MM.1S (cell line): ENCODE results near the gene XPOT.

Experiments used
- DNase-seq: peaks from one replicate; pipeline ENCODE4 v3.0.0-alpha.2; 2015
- H2AFZ ChIP-seq: fragments of 300-600 bp; sonication (generic); 2 replicates; pipeline ENCODE4 v1.6.0; 2016; ENCODE audit warnings: antibody characterized with exemption, low read length
- H3F3A ChIP-seq: fragments of 300-600 bp; sonication (generic); 2 replicates; pipeline ENCODE4 v1.6.1; 2016; ENCODE audit warnings: mild to moderate bottlenecking, antibody characterized with exemption, low read length, moderate library complexity, mixed read lengths; ENCODE audit not compliant: insufficient read depth
- H3K27ac ChIP-seq: fragments of 300-600 bp; sonication (generic); 2 replicates; pipeline ENCODE4 v1.5.1; 2016; ENCODE audit warnings: mild to moderate bottlenecking, low read length
- H3K27me3 ChIP-seq: fragments of 300-600 bp; sonication (generic); replicated peaks from 2 replicates; pipeline ENCODE4 v1.6.0; 2016; ENCODE audit warnings: low read length; ENCODE audit not compliant: insufficient read depth
- H3K36me3 ChIP-seq: fragments of 300-600 bp; sonication (generic); replicated peaks from 2 replicates; pipeline ENCODE4 v1.6.1; 2016; ENCODE audit warnings: mild to moderate bottlenecking, low read length, mixed read lengths; ENCODE audit not compliant: insufficient read depth
- H3K4me1 ChIP-seq: fragments of 300-600 bp; sonication (generic); 2 replicates; pipeline ENCODE4 v1.6.1; 2016; ENCODE audit warnings: low read length, mixed read lengths
- H3K4me2 ChIP-seq: fragments of 300-600 bp; sonication (generic); 2 replicates; pipeline ENCODE4 v1.6.0; 2016; ENCODE audit warnings: low read depth, low read length
- H3K4me3 ChIP-seq: fragments of 300-600 bp; sonication (generic); 2 replicates; pipeline ENCODE4 v1.5.1; 2016; ENCODE audit warnings: low read length, mixed read lengths
- H3K79me2 ChIP-seq: fragments of 300-600 bp; sonication (generic); 2 replicates; pipeline ENCODE4 v1.6.1; 2016; ENCODE audit warnings: mixed run types, low read length, mixed read lengths
- H3K9ac ChIP-seq: fragments of 300-600 bp; sonication (generic); 2 replicates; pipeline ENCODE4 v1.6.1; 2016; ENCODE audit warnings: low read length, mixed read lengths
- H3K9me2 ChIP-seq: fragments of 300-600 bp; sonication (generic); replicated peaks from 2 replicates; pipeline ENCODE4 v1.6.1; 2016; ENCODE audit warnings: mild to moderate bottlenecking, low read length, mixed read lengths; ENCODE audit not compliant: insufficient read depth
- H3K9me3 ChIP-seq: fragments of 300-600 bp; sonication (generic); replicated peaks from 2 replicates; pipeline ENCODE4 v1.6.1; 2016; ENCODE audit warnings: mild to moderate bottlenecking, low read length, mixed read lengths; ENCODE audit not compliant: insufficient read depth
- H4K20me1 ChIP-seq: fragments of 300-600 bp; sonication (generic); 2 replicates; pipeline ENCODE4 v1.6.1; 2016; ENCODE audit warnings: mild to moderate bottlenecking, low read length, moderate library complexity, mixed read lengths; ENCODE audit not compliant: insufficient read depth
- EZH2 ChIP-seq: fragments of 300-600 bp; sonication (generic); optimal IDR thresholded peaks from 2 replicates; pipeline ENCODE3; 2017; ENCODE audit warnings: low read depth, mild to moderate bottlenecking, antibody characterized with exemption, low read length, mixed read lengths
- EZH2phosphoT487 ChIP-seq: fragments of 300-600 bp; sonication (generic); IDR thresholded peaks from 2 replicates; pipeline ENCODE4 v1.6.1; 2018; ENCODE audit warnings: antibody characterized with exemption, low read length
- TF ChIP-seq, protein P1 (sequence below): fragments of 300-600 bp; sonication (generic); IDR thresholded peaks from 2 replicates; pipeline ENCODE4 v1.5.1; 2016; ENCODE audit warnings: antibody characterized with exemption, low read length, mixed read lengths

Gene XPOT

DNA sequence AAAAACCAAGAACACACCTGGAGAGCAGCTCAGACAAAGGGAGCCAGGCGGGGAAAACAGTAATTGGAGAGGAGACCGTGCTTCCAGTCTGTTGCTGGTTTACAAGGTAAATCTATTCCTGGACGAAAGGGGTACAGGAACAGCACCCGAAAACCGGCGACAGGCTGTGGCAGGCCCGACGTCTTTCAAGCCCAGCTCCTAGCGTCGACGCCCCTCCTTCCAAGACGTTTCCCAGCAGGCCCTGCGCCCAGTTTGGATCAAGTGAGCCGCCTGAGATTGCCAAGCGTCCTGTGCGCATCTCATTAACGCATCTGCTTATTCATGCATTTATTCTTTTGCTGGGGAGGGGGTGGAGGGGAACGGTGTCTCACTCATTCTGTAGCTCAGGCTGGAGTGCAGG lies 15.0 kb upstream of the XPOT start:
- no peak overlapping the region for H3K27ac ChIP-seq
- no peak overlapping the region for H3K9ac ChIP-seq
- H4K20me1 ChIP-seq: no peaks in the 10 kb centered on the region
- DNase-seq: no peak
- no peaks in the 10 kb centered on the region for H3K9me3 ChIP-seq
- TF ChIP-seq, protein P1, sequence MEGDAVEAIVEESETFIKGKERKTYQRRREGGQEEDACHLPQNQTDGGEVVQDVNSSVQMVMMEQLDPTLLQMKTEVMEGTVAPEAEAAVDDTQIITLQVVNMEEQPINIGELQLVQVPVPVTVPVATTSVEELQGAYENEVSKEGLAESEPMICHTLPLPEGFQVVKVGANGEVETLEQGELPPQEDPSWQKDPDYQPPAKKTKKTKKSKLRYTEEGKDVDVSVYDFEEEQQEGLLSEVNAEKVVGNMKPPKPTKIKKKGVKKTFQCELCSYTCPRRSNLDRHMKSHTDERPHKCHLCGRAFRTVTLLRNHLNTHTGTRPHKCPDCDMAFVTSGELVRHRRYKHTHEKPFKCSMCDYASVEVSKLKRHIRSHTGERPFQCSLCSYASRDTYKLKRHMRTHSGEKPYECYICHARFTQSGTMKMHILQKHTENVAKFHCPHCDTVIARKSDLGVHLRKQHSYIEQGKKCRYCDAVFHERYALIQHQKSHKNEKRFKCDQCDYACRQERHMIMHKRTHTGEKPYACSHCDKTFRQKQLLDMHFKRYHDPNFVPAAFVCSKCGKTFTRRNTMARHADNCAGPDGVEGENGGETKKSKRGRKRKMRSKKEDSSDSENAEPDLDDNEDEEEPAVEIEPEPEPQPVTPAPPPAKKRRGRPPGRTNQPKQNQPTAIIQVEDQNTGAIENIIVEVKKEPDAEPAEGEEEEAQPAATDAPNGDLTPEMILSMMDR: no peak
- no peak for TF ChIP-seq EZH2phosphoT487
- TF ChIP-seq EZH2: no peak
- no peak overlapping the region for H2AFZ ChIP-seq
- H3K4me1 ChIP-seq: no peaks in the 10 kb centered on the region
- H3K4me2 ChIP-seq: no peak overlapping the region
- no peaks in the 10 kb centered on the region for H3F3A ChIP-seq
- H3K79me2 ChIP-seq: no peaks in the 10 kb centered on the region
- H3K36me3 ChIP-seq: no peaks in the 10 kb centered on the region
- no peaks in the 10 kb centered on the region for H3K9me2 ChIP-seq
- H3K27me3 ChIP-seq: no peaks in the 10 kb centered on the region
- H3K4me3 ChIP-seq: no peak overlapping the region

DNA sequence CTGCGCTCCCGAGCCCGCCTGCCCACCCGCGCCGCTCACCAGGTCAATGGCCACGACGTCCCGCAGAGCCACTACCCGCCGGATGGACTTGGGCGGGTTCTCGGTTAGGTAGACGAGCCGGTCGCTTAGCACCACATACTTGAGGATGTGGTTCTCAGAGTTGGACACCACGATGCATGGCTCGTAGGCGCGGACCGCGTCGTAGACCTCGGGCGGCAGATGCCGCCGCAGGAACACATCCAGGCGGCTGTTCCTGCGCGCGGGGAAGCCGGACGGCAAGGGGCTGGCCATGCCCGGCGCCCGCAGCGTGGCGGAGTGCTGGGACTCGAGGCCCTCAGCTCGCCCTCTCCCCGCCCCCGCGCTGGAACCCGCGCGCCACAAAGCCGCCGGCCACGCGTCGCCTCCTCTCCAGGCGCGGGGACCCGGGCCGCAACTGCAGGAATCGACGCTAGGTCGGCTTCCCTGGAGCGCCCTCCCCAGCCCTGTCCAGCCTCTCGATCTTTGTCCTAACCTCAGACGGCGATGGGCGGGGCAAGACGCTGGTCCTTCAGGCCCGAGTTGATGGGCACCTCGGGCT lies 13.8 kb upstream of the XPOT start, which contains the start of gene C12orf56:
Gene C12orf56 (minus strand): TSS at position 484 of the 577 bp plus-strand sequence. CDS start 193 bp downstream, at position 291.
- no peaks in the 10 kb centered on the region for H3F3A ChIP-seq
- DNase-seq: no peak
- H3K4me2 ChIP-seq: no peak within 1 kb of the TSS
- TF ChIP-seq EZH2 (no peak), EZH2phosphoT487 (no peak)
- TF ChIP-seq, protein P1: no peak
- no peak within 1 kb of the TSS for H3K27ac ChIP-seq
- no peak within 1 kb of the TSS for H3K9ac ChIP-seq
- no peaks in the 10 kb centered on the region for H3K4me1 ChIP-seq
- H3K4me3 ChIP-seq: no peak within 1 kb of the TSS
- no peaks in the 10 kb centered on the region for H3K27me3 ChIP-seq
- H4K20me1 ChIP-seq: no peaks in the 10 kb centered on the region
- H3K36me3 ChIP-seq: no peaks in the 10 kb centered on the region
- H3K79me2 ChIP-seq: no peaks in the 10 kb centered on the region
- no peaks in the 10 kb centered on the region for H3K9me2 ChIP-seq
- H3K9me3 ChIP-seq: no peaks in the 10 kb centered on the region
- H2AFZ ChIP-seq: no peak within 1 kb of the TSS

DNA sequence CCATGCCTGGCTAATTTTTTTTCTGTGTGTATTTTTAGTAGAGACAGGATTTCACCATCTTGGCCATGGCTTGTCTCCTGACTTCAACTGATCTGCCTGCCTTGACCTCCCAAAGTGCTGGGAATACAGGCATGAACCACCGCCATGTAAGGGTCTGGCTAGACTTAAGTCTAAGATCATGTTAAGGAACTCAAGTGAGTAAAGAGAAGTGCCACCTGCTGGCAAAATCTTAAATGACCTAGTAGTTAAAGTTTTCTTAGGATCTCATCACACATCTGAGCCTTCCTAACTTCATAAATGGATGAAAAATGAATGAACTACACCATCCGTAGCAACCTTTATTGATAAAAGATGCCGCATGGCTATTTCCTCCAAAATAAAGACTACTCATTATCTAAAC lies 12.0 kb upstream of the XPOT start:
- no peak overlapping the region for H3K4me2 ChIP-seq
- no peaks in the 10 kb centered on the region for H3K36me3 ChIP-seq
- H3K9me2 ChIP-seq: no peaks in the 10 kb centered on the region
- no peaks in the 10 kb centered on the region for H3K4me1 ChIP-seq
- H3K9me3 ChIP-seq: no peaks in the 10 kb centered on the region
- no peaks in the 10 kb centered on the region for H3F3A ChIP-seq
- H3K27ac ChIP-seq: no peak overlapping the region
- no peaks in the 10 kb centered on the region for H3K27me3 ChIP-seq
- H3K4me3 ChIP-seq: no peak overlapping the region
- TF ChIP-seq, protein P1: peak; percentile 33
- TF ChIP-seq EZH2phosphoT487: no peak
- no peak overlapping the region for H2AFZ ChIP-seq
- H3K9ac ChIP-seq: no peak overlapping the region
- H3K79me2 ChIP-seq: no peaks in the 10 kb centered on the region
- no peaks in the 10 kb centered on the region for H4K20me1 ChIP-seq
- DNase-seq: peak; percentile 39
